Adrenal gland (tissue), 5 donors: ENCODE results near the gene ROR1.

Experiments used
- CTCF ChIP-seq, 6 experiments: fragments of 450-650 bp in 4 of 6; fragments of 200-600 bp in 2 of 6; sonication (generic) in 1 of 6; IDR thresholded peaks; 1 replicate in 5 of 6; 2 replicates in 1 of 6; pipeline versions ENCODE4 v1.5.1 to v1.8.0; 2016 to 2021; ENCODE audit warnings: antibody characterized with exemption in 6 of 6, mild to moderate bottlenecking in 2 of 6, moderate library complexity in 1 of 6
- POLR2A ChIP-seq, 2 donors: fragments of 450-650 bp; IDR thresholded peaks; one replicate each; pipeline ENCODE4 v1.6.1; 2017; ENCODE audit warnings: antibody characterized with exemption in 2 of 2, mild to moderate bottlenecking in 2 of 2, moderate library complexity in 1 of 2
- donor health status: DM: no; HTN: no; CAD: no.

GRCh38 chr1:64097859-64098258, 324.0 kb downstream of the ROR1 start:
- no peak for TF ChIP-seq CTCF (IDR thresholded peaks at IDR 0.05)
- no peak for TF ChIP-seq POLR2A (IDR thresholded peaks at IDR 0.05)
